ENCODE measurements around the gene ITGA1.

- TF ChIP-seq POLR2A (IDR thresholded peaks at IDR 0.05; ENCODE audit: low read depth): no peak
- TF ChIP-seq, protein P1, sequence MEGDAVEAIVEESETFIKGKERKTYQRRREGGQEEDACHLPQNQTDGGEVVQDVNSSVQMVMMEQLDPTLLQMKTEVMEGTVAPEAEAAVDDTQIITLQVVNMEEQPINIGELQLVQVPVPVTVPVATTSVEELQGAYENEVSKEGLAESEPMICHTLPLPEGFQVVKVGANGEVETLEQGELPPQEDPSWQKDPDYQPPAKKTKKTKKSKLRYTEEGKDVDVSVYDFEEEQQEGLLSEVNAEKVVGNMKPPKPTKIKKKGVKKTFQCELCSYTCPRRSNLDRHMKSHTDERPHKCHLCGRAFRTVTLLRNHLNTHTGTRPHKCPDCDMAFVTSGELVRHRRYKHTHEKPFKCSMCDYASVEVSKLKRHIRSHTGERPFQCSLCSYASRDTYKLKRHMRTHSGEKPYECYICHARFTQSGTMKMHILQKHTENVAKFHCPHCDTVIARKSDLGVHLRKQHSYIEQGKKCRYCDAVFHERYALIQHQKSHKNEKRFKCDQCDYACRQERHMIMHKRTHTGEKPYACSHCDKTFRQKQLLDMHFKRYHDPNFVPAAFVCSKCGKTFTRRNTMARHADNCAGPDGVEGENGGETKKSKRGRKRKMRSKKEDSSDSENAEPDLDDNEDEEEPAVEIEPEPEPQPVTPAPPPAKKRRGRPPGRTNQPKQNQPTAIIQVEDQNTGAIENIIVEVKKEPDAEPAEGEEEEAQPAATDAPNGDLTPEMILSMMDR (IDR thresholded peaks at IDR 0.05): no peak
- TF ChIP-seq POLR2AphosphoS5 (IDR thresholded peaks at IDR 0.05): no peak
- no peak for TF ChIP-seq EP300 (IDR thresholded peaks at IDR 0.05)
Observed at GRCh38 chr5:52776116-52776515, 11.6 kb upstream of the ITGA1 start.
